Loucy (cell line): ENCODE results near the gene ZFP3.

Experiments used
- H2AFZ ChIP-seq: fragments of 200-600 bp; sonication (generic); 2 replicates; pipeline ENCODE4 v1.6.0; 2016; ENCODE audit warnings: antibody characterized with exemption, mild to moderate bottlenecking, low read length, moderate library complexity
- H3F3A ChIP-seq: fragments of 200-600 bp; 2 replicates; pipeline ENCODE4 v1.6.0; 2016; ENCODE audit warnings: antibody characterized with exemption, low read depth, mild to moderate bottlenecking
- H3K27me3 ChIP-seq: fragments of 200-600 bp; sonication (generic); 2 replicates; pipeline ENCODE4 v1.6.1; 2014; ENCODE audit warnings: low read length, mild to moderate bottlenecking; ENCODE audit not compliant: insufficient read depth, poor library complexity, severe bottlenecking
- H3K36me3 ChIP-seq: fragments of 200-600 bp; sonication (generic); 2 replicates; pipeline ENCODE4 v1.6.1; 2016; ENCODE audit warnings: low read length; ENCODE audit not compliant: insufficient read depth
- H3K4me1 ChIP-seq: fragments of 200-600 bp; sonication (generic); 2 replicates; pipeline ENCODE4 v1.5.1; 2014; ENCODE audit warnings: low read length, mild to moderate bottlenecking; ENCODE audit not compliant: insufficient read depth, poor library complexity, severe bottlenecking
- H3K4me2 ChIP-seq: fragments of 200-600 bp; sonication (generic); 2 replicates; pipeline ENCODE4 v1.6.0; 2014; ENCODE audit warnings: antibody characterized with exemption, low read length, low read depth, mild to moderate bottlenecking; ENCODE audit not compliant: poor library complexity, severe bottlenecking
- H3K4me3 ChIP-seq: fragments of 200-600 bp; sonication (generic); 2 replicates; pipeline ENCODE4 v1.5.1; 2014; ENCODE audit warnings: low read length, mild to moderate bottlenecking, mixed read lengths; ENCODE audit not compliant: poor library complexity, severe bottlenecking
- H3K79me2 ChIP-seq: fragments of 200-600 bp; sonication (generic); 2 replicates; pipeline ENCODE4 v1.6.1; 2014; ENCODE audit warnings: low read length; ENCODE audit not compliant: insufficient read depth
- H3K9ac ChIP-seq: fragments of 200-600 bp; sonication (generic); 2 replicates; pipeline ENCODE4 v1.6.0; 2014; ENCODE audit warnings: mild to moderate bottlenecking, low read depth, low read length, moderate library complexity; ENCODE audit not compliant: poor library complexity, severe bottlenecking
- H3K9me2 ChIP-seq: fragments of 200-600 bp; sonication (generic); replicated peaks from 2 replicates; pipeline ENCODE4 v1.6.1; 2016; ENCODE audit warnings: low read depth, low read length, mixed read lengths
- H3K9me3 ChIP-seq: fragments of 200-600 bp; sonication (generic); 2 replicates; pipeline ENCODE4 v1.6.1; 2014; ENCODE audit warnings: mild to moderate bottlenecking, antibody characterized with exemption, low read length, low read depth; ENCODE audit not compliant: insufficient read depth
- H4K20me1 ChIP-seq: fragments of 200-600 bp; sonication (generic); 2 replicates; pipeline ENCODE4 v1.6.0; 2014; ENCODE audit warnings: antibody characterized with exemption, low read length, mild to moderate bottlenecking; ENCODE audit not compliant: insufficient read depth, poor library complexity, severe bottlenecking
- CTCF ChIP-seq: fragments of 200-600 bp; sonication (generic); conservative IDR thresholded peaks from 2 replicates; pipeline ENCODE4 v1.5.1; 2014; ENCODE audit warnings: mild to moderate bottlenecking, antibody characterized with exemption, low read length
- EZH2phosphoT487 ChIP-seq: fragments of 200-600 bp; IDR thresholded peaks from 2 replicates; pipeline ENCODE4 v1.6.1; 2018; ENCODE audit warnings: antibody characterized with exemption, mild to moderate bottlenecking, moderate library complexity, borderline replicate concordance

The ZFP3 gene

DNA sequence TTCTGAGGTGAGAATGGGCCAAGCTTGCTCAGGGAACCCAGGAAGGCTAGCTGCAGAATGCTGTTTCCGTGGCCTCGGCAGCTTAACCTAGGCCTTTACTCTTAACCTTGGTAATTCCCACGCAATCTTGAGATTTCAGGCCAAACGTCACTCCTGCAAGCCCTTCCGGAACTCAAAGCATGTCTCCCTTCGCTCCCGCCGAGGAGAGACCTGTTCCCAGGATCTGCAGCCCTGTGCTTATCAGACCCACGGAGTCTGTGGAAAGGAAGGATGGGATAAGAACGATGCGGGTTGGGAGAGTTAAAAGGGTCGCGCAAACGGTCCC lies 524 bp upstream of the ZFP3 start:
- Histone ChIP-seq H3K9me2 (no peaks in the 10 kb centered on the region), H3F3A (no peaks in the 10 kb centered on the region), H3K9me3 (no peaks in the 10 kb centered on the region), H4K20me1 (no peaks in the 10 kb centered on the region), H3K79me2 (no peaks in the 10 kb centered on the region), H2AFZ (peak overlapping the region; percentile 91), H3K27me3 (no peaks in the 10 kb centered on the region), H3K36me3 (no peaks in the 10 kb centered on the region), H3K9ac (no peak overlapping the region), H3K4me2 (peak overlapping the region; percentile 66), H3K4me3 (no peak overlapping the region), H3K4me1 (peaks cover 4% of the 10 kb centered on the region)
- TF ChIP-seq EZH2phosphoT487 (no peak), CTCF (no peak)

DNA sequence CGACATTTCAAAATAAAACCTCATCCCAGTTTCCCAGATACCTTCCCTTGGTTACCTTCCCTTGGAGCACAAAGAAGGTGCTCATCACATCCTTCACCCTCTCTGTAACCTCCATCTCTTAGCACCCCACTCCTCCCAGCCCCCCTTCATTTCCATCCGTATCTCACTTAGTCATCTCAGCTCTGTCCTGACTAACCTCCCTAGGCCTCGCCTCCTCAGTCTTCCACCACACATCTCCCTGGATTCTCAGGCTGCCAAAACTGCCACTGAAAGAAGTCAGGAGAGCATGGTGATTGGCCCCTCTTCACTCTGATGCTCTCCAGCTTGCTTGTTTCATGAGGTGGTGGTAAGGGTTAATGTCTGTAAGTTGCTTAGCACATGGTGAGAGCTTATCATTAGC lies 2.3 kb downstream of the ZFP3 start:
- no peaks in the 10 kb centered on the region for H3K79me2 ChIP-seq
- no peak overlapping the region for H3K4me2 ChIP-seq
- H3K4me3 ChIP-seq, result no peak overlapping the region
- H3K9me3 ChIP-seq, result no peaks in the 10 kb centered on the region
- peaks cover 4% of the 10 kb centered on the region for H3K4me1 ChIP-seq
- no peaks in the 10 kb centered on the region for H4K20me1 ChIP-seq
- H3K9me2 ChIP-seq, result no peaks in the 10 kb centered on the region
- TF ChIP-seq EZH2phosphoT487 (no peak), CTCF (no peak)
- no peaks in the 10 kb centered on the region for H3K36me3 ChIP-seq
- H3K27me3 ChIP-seq, result no peaks in the 10 kb centered on the region
- no peak overlapping the region for H3K9ac ChIP-seq
- no peak overlapping the region for H2AFZ ChIP-seq
- no peaks in the 10 kb centered on the region for H3F3A ChIP-seq

GRCh38 chr17:5092218-5093010 lies 14.1 kb downstream of the ZFP3 start:
- H3K9me3 ChIP-seq, result peaks cover 49% of the 10 kb centered on the region; the same call in 1 of the 2 replicates
- TF ChIP-seq EZH2phosphoT487 (no peak), CTCF (no peak)
- H3K4me3 ChIP-seq, result no peak overlapping the region

More at GRCh38 chr17:5092218-5093010, 14.1 kb downstream of the ZFP3 start:
- Histone ChIP-seq H2AFZ (no peak overlapping the region), H3K4me1 (no peaks in the 10 kb centered on the region), H3K27me3 (no peaks in the 10 kb centered on the region), H3F3A (no peaks in the 10 kb centered on the region), H4K20me1 (no peaks in the 10 kb centered on the region), H3K9ac (no peak overlapping the region), H3K9me2 (no peaks in the 10 kb centered on the region), H3K36me3 (no peaks in the 10 kb centered on the region), H3K79me2 (no peaks in the 10 kb centered on the region), H3K4me2 (no peak overlapping the region)
